HepG2 (cell line): Measurements from ENCODE around the gene MYO6. TPM values are rescaled to one million over a fixed set of nuclear protein-coding genes. Genes with fewer than 3 reads are reported as not detected.

Source experiments
- ATAC-seq: fragments of 200-7000 bp; cut with Tn5 transposase; 3 replicates; pipeline ENCODE4 v1.9.1; 2020; ENCODE audit warnings: mild to moderate bottlenecking, moderate library complexity
- BruUV-seq: library from RNA; stranded (reverse); fragments of 400-500 nt; replicated peaks from 2 replicates; lab custom pipeline; 2021; lab: Mats Ljungman, UMichigan
- CTCF ChIA-PET: fragments of 300-600 bp; formaldehyde crosslinking; extraction: SDS; loops from one replicate; lab custom pipeline; 2021; ENCODE audit warnings: low total read pairs, inconsistent platforms, low intra/inter-chr PET ratio; lab: Yijun Ruan, JAX
- POLR2A ChIA-PET: fragments of 350-600 bp; sonication (Branson Sonifier 250); formaldehyde crosslinking; loops from one replicate; lab custom pipeline; 2020; ENCODE audit warnings: antibody characterized with exemption, inconsistent platforms; lab: Yijun Ruan, JAX
- DNase-seq: peaks from one replicate; pipeline ENCODE4 v3.0.0-alpha.2; 2015; ENCODE audit warnings: low spot score
- FAIRE-seq: peaks from 3 replicates; lab custom pipeline; 2011; peaks lifted over from hg19 to GRCh38; lab: Jason Lieb, UNC
- H2AFZ ChIP-seq: one replicate; pipeline ENCODE4 v1.6.1; 2011; ENCODE audit warnings: low read length, inconsistent platforms
- H3K27ac ChIP-seq: fragments of 300-600 bp; 3 replicates; pipeline ENCODE4 v1.8.0; 2011; ENCODE audit warnings: mixed run types, mild to moderate bottlenecking, mixed read lengths, low read length, inconsistent platforms; ENCODE audit not compliant: insufficient read depth; ENCODE audit errors: extremely low read length
- H3K27me3 ChIP-seq, 2 experiments: fragments of 200-600 bp in 1 of 2; 2 replicates in 1 of 2; 3 replicates in 1 of 2; pipeline versions ENCODE4 v1.6.0 to v1.8.0; 2011; ENCODE audit warnings: low read length in 2 of 2, mild to moderate bottlenecking in 2 of 2, moderate library complexity in 2 of 2, inconsistent platforms in 1 of 2; ENCODE audit not compliant: insufficient read depth in 2 of 2, control insufficient read depth in 1 of 2
- H3K36me3 ChIP-seq, 2 experiments: fragments of 200-600 bp in 1 of 2; replicated peaks in 1 of 2; 2 replicates in 1 of 2; 3 replicates in 1 of 2; pipeline versions ENCODE4 v1.5.1 to v1.8.0; 2011; ENCODE audit warnings: low read length in 2 of 2, inconsistent platforms in 1 of 2; ENCODE audit not compliant: insufficient read depth in 2 of 2, control insufficient read depth in 1 of 2
- H3K4me1 ChIP-seq: 2 replicates; pipeline ENCODE4 v1.5.1; 2012; ENCODE audit warnings: low read length, inconsistent platforms; ENCODE audit not compliant: insufficient read depth
- H3K4me2 ChIP-seq: 2 replicates; pipeline ENCODE4 v1.6.0; 2011; ENCODE audit warnings: low read depth, low read length, inconsistent platforms
- H3K4me3 ChIP-seq, 3 experiments: fragments of 200-600 bp in 1 of 3; sonication (generic), shearing (Covaris generic) in 1 of 3; replicated peaks in 1 of 3; 2 replicates each; pipeline ENCODE4 v1.5.1; 2011 to 2016; ENCODE audit warnings: low read length in 3 of 3, inconsistent platforms in 2 of 3, low read depth in 2 of 3, mild to moderate bottlenecking in 2 of 3, control low read depth in 1 of 3, mixed read lengths in 1 of 3; ENCODE audit not compliant: insufficient read depth in 1 of 3
- H3K79me2 ChIP-seq: one replicate; pipeline ENCODE4 v1.6.1; 2011; ENCODE audit warnings: low read length, inconsistent platforms; ENCODE audit not compliant: insufficient read depth
- H3K9ac ChIP-seq: 2 replicates; pipeline ENCODE4 v1.6.0; 2011; ENCODE audit warnings: mild to moderate bottlenecking, low read depth, low read length, inconsistent platforms; ENCODE audit not compliant: insufficient read depth
- H3K9me3 ChIP-seq: 2 replicates; pipeline ENCODE4 v1.5.1; 2012; ENCODE audit warnings: mild to moderate bottlenecking, low read length
- H4K20me1 ChIP-seq: 2 replicates; pipeline ENCODE4 v1.6.0; 2011; ENCODE audit warnings: inconsistent platforms, mild to moderate bottlenecking, low read length, moderate library complexity; ENCODE audit not compliant: insufficient read depth
- ELF1 ChIP-seq: sonication (generic); formaldehyde crosslinking; IDR thresholded peaks from 2 replicates; pipeline ENCODE4 v1.4.0; 2020; ENCODE audit warnings: missing genetic modification reagents
- ZBTB8A ChIP-seq: sonication (generic); formaldehyde crosslinking; IDR thresholded peaks from 2 replicates; pipeline ENCODE4 v1.4.0; 2020; ENCODE audit warnings: mild to moderate bottlenecking, low read depth, missing genetic modification reagents, borderline replicate concordance
- ZIK1 ChIP-seq: sonication (generic); formaldehyde crosslinking; IDR thresholded peaks from 2 replicates; pipeline ENCODE4 v1.5.0; 2020; ENCODE audit warnings: mild to moderate bottlenecking, low read depth, missing genetic modification reagents, borderline replicate concordance
- ZNF562 ChIP-seq: sonication (generic); formaldehyde crosslinking; IDR thresholded peaks from 2 replicates; pipeline ENCODE4 v1.8.0; 2022; ENCODE audit warnings: missing genetic modification reagents, borderline replicate concordance
- ZNF609 ChIP-seq: sonication (generic); formaldehyde crosslinking; IDR thresholded peaks from 2 replicates; pipeline ENCODE4 v1.4.0; 2020; ENCODE audit warnings: mild to moderate bottlenecking, missing genetic modification reagents, borderline replicate concordance
- WGBS: methylation state at CpG from one replicate; pipeline ENCODE4 v1.1.6; 2017; ENCODE audit warnings: low lambda C conversion rate; 5-methylcytosine and 5-hydroxymethylcytosine counted together
- in situ Hi-C: cut with HindIII; loops from 2 replicates; pipeline ENCODE4 v1.10.0; 2017; ENCODE audit warnings: low pct_unique_long_range_greater_than_20kb; ENCODE audit not compliant: extremely low pct_ligation_motif_present
- intact Hi-C: fragments of 100-400 bp; cut with micrococcal nuclease; formaldehyde crosslinking; loops from one replicate; pipeline ENCODE4 v1.10.0; 2022; ENCODE audit not compliant: unreplicated experiment
- polyA plus RNA-seq, 8 experiments: library from polyadenylated mRNA; depleted of rRNA in 3 of 8; stranded (reverse) in 7 of 8; unstranded in 1 of 8; fragments of >200 nt; fragmentation: Illumina TruSeq in 4 of 8; extraction: Trizol in 4 of 8; gene quantifications; 2 replicates each; pipeline versions ENCODE4 v1.2.1 to v1.2.3, GENCODE V29; 2011 to 2016; ENCODE audit warnings: low read depth in 4 of 8, missing spikeins in 1 of 8, mixed read lengths in 1 of 8; ENCODE audit not compliant: insufficient read depth in 1 of 8
- total RNA-seq, 5 experiments: library from RNA; depleted of rRNA; stranded (reverse); fragments of >200 nt; fragmentation: Illumina TruSeq; extraction: Trizol; gene quantifications; 2 replicates each; pipeline ENCODE4 v1.2.3, GENCODE V29; 2016; ENCODE audit warnings: low read depth in 1 of 5
- TF ChIP-seq, protein P1 (sequence below): IDR thresholded peaks from 2 replicates; pipeline ENCODE4 v1.6.1; 2012; ENCODE audit warnings: low read depth, low read length, improper control_type of control experiment
- TF ChIP-seq, protein P2 (sequence below): sonication (generic); formaldehyde crosslinking; IDR thresholded peaks from 2 replicates; pipeline ENCODE4 v1.4.0; 2020; ENCODE audit warnings: missing genetic modification reagents, borderline replicate concordance

Gene MYO6
- total and polyA plus RNA-seq, 2 of the 13 experiments (the other 11 are each of a cell fraction or from before 2014, with no cell fraction given): 5.4 to 7.5 TPM

DNA sequence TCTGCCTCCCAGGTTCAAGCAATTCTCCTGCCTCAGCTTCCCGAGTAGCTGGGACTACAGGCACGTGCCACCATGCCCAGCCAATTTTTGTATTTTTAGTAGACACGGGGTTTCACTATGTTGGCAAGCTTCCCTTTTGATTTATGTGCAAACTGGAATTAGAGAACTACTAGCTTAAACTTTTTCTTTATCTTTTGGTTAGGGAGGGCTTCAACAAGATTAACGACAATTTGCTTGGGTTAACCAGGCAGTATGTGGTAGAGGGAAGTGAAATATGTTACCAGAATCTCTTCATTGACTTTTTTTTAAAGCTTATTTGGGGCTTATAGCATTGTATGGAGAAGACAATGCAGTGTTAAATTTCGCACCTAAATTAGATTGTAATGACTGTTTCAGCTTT is 9.0 kb downstream of the MYO6 start:
- H3K4me2 ChIP-seq: no peak overlapping the region
- peaks cover 12% of the 10 kb centered on the region; the same call in 1 of the 2 replicates for H3K4me1 ChIP-seq
- H3K36me3 ChIP-seq: no peaks in the 10 kb centered on the region
- DNase-seq: no peak
- CTCF ChIA-PET: no interaction called here
- in situ Hi-C loops: no loop called here
- no peak overlapping the region for H3K27ac ChIP-seq
- no peak overlapping the region for H2AFZ ChIP-seq
- no peak for TF ChIP-seq ZIK1
- TF ChIP-seq ZNF562 (CRISPR knock-in tag): no peak
- TF ChIP-seq ZNF609 (CRISPR knock-in tag): no peak
- TF ChIP-seq, protein P1, sequence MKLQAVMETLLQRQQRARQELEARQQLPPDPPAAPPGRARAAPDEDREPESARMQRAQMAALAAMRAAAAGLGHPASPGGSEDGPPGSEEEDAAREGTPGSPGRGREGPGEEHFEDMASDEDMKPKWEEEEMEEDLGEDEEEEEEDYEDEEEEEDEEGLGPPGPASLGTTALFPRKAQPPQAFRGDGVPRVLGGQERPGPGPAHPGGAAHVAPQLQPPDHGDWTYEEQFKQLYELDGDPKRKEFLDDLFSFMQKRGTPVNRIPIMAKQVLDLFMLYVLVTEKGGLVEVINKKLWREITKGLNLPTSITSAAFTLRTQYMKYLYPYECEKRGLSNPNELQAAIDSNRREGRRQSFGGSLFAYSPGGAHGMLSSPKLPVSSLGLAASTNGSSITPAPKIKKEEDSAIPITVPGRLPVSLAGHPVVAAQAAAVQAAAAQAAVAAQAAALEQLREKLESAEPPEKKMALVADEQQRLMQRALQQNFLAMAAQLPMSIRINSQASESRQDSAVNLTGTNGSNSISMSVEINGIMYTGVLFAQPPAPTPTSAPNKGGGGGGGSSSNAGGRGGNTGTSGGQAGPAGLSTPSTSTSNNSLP: no peak
- TF ChIP-seq ELF1: no peak
- TF ChIP-seq, protein P2, sequence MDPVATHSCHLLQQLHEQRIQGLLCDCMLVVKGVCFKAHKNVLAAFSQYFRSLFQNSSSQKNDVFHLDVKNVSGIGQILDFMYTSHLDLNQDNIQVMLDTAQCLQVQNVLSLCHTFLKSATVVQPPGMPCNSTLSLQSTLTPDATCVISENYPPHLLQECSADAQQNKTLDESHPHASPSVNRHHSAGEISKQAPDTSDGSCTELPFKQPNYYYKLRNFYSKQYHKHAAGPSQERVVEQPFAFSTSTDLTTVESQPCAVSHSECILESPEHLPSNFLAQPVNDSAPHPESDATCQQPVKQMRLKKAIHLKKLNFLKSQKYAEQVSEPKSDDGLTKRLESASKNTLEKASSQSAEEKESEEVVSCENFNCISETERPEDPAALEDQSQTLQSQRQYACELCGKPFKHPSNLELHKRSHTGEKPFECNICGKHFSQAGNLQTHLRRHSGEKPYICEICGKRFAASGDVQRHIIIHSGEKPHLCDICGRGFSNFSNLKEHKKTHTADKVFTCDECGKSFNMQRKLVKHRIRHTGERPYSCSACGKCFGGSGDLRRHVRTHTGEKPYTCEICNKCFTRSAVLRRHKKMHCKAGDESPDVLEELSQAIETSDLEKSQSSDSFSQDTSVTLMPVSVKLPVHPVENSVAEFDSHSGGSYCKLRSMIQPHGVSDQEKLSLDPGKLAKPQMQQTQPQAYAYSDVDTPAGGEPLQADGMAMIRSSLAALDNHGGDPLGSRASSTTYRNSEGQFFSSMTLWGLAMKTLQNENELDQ: no peak
- TF ChIP-seq ZBTB8A (CRISPR knock-in tag): no peak
- POLR2A ChIA-PET: interaction anchor here (1.0 kb wide), 1 partner anchor 156 kb away, joined by 3 read pairs; the partner anchor contains the start of gene SENP6
- peaks cover under 1% of the 10 kb centered on the region for H3K79me2 ChIP-seq
- no peak for FAIRE-seq
- no peak overlapping the region for H3K4me3 ChIP-seq
- intact Hi-C loops: no loop called here
- 98% methylated on average over 5 of the region's 5 CpGs for WGBS
- no peaks in the 10 kb centered on the region for H4K20me1 ChIP-seq
- no peaks in the 10 kb centered on the region for H3K27me3 ChIP-seq
- H3K9me3 ChIP-seq: no peaks in the 10 kb centered on the region
- BruUV-seq: no TSS peak
- ATAC-seq: no peak
- no peak overlapping the region for H3K9ac ChIP-seq
